SU-DHL-6 (cell line): ENCODE measurements around the gene PLIN1.

Source experiments
- H2AFZ ChIP-seq: fragments of 200-600 bp; sonication (generic); 2 replicates; pipeline ENCODE4 v1.6.1; 2014; ENCODE audit warnings: low read depth, mild to moderate bottlenecking, moderate library complexity, mixed read lengths, antibody characterized with exemption, low read length; ENCODE audit not compliant: severe bottlenecking
- H3F3A ChIP-seq: fragments of 200-600 bp; shearing (Covaris generic); 2 replicates; pipeline ENCODE4 v1.6.0; 2016; ENCODE audit warnings: antibody characterized with exemption, mild to moderate bottlenecking; ENCODE audit not compliant: insufficient read depth
- H3K27ac ChIP-seq: fragments of 200-600 bp; sonication (generic); 2 replicates; pipeline ENCODE4 v1.5.1; 2016; ENCODE audit warnings: low read depth, mild to moderate bottlenecking, low read length, moderate library complexity, mixed read lengths
- H3K27me3 ChIP-seq: fragments of 200-600 bp; sonication (generic), shearing (Covaris generic); 2 replicates; pipeline ENCODE4 v1.6.0; 2014; ENCODE audit warnings: mild to moderate bottlenecking, low read length
- H3K36me3 ChIP-seq: fragments of 200-600 bp; sonication (generic); 2 replicates; pipeline ENCODE4 v1.6.1; 2014; ENCODE audit warnings: mild to moderate bottlenecking, low read length, mixed read lengths
- H3K4me2 ChIP-seq: fragments of 300-600, 200-600 bp; shearing (Covaris generic), sonication (generic); 2 replicates; pipeline ENCODE4 v1.6.0; 2014; ENCODE audit warnings: low read length, low read depth, mild to moderate bottlenecking; ENCODE audit not compliant: poor library complexity, severe bottlenecking
- H3K4me3 ChIP-seq: fragments of 200-600 bp; sonication (generic); 2 replicates; pipeline ENCODE4 v1.5.1; 2014; ENCODE audit warnings: antibody characterized with exemption, low read length, mild to moderate bottlenecking, mixed read lengths; ENCODE audit not compliant: insufficient read depth, poor library complexity, severe bottlenecking
- H3K79me2 ChIP-seq: fragments of 200-600 bp; sonication (generic); 2 replicates; pipeline ENCODE4 v1.6.1; 2014; ENCODE audit warnings: mild to moderate bottlenecking, low read length, moderate library complexity; ENCODE audit not compliant: insufficient read depth
- H3K9ac ChIP-seq: fragments of 200-600 bp; sonication (generic); 2 replicates; pipeline ENCODE4 v1.7.0; 2014; ENCODE audit warnings: mild to moderate bottlenecking, low read length
- H3K9me2 ChIP-seq: fragments of 200-600 bp; sonication (generic); replicated peaks from 2 replicates; pipeline ENCODE4 v1.6.1; 2014; ENCODE audit warnings: low read length; ENCODE audit not compliant: insufficient read depth
- H3K9me3 ChIP-seq: fragments of 200-600 bp; sonication (generic); 2 replicates; pipeline ENCODE4 v1.6.1; 2014; ENCODE audit warnings: low read length, mixed read lengths; ENCODE audit not compliant: insufficient read depth
- H4K20me1 ChIP-seq: fragments of 200-600 bp; sonication (generic); 2 replicates; pipeline ENCODE4 v1.6.1; 2014; ENCODE audit warnings: low read depth, mild to moderate bottlenecking, antibody characterized with exemption, low read length, moderate library complexity, mixed read lengths
- EZH2phosphoT487 ChIP-seq: fragments of 200-600 bp; sonication (generic), shearing (Covaris generic); conservative IDR thresholded peaks from 2 replicates; pipeline ENCODE4 v1.6.1; 2018; ENCODE audit warnings: mild to moderate bottlenecking, antibody characterized with exemption, low read length, moderate library complexity, mixed read lengths
- TF ChIP-seq, protein P1 (sequence below): fragments of 200-600 bp; sonication (generic); IDR thresholded peaks from one replicate; pipeline ENCODE4 v1.5.1; 2017; ENCODE audit warnings: antibody characterized with exemption, mild to moderate bottlenecking, low read length, moderate library complexity; ENCODE audit not compliant: insufficient read depth, poor library complexity, severe bottlenecking

Gene PLIN1

GRCh38 chr15:89669941-89670340, 9.2 kb downstream of the PLIN1 start:
- TF ChIP-seq EZH2phosphoT487 = no peak
- TF ChIP-seq, protein P1, sequence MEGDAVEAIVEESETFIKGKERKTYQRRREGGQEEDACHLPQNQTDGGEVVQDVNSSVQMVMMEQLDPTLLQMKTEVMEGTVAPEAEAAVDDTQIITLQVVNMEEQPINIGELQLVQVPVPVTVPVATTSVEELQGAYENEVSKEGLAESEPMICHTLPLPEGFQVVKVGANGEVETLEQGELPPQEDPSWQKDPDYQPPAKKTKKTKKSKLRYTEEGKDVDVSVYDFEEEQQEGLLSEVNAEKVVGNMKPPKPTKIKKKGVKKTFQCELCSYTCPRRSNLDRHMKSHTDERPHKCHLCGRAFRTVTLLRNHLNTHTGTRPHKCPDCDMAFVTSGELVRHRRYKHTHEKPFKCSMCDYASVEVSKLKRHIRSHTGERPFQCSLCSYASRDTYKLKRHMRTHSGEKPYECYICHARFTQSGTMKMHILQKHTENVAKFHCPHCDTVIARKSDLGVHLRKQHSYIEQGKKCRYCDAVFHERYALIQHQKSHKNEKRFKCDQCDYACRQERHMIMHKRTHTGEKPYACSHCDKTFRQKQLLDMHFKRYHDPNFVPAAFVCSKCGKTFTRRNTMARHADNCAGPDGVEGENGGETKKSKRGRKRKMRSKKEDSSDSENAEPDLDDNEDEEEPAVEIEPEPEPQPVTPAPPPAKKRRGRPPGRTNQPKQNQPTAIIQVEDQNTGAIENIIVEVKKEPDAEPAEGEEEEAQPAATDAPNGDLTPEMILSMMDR = no peak
- Histone ChIP-seq H3K9me3 (no peaks in the 10 kb centered on the region), H3K9ac (no peak overlapping the region), H2AFZ (no peak overlapping the region), H3K27ac (no peak overlapping the region), H3K79me2 (no peaks in the 10 kb centered on the region), H3K9me2 (no peaks in the 10 kb centered on the region), H4K20me1 (no peaks in the 10 kb centered on the region), H3K27me3 (0 out of 2 replicates have a peak, but pooled peaks cover under 1% of the 10 kb centered on the region), H3K36me3 (no peaks in the 10 kb centered on the region), H3K4me3 (no peak overlapping the region), H3F3A (no peaks in the 10 kb centered on the region), H3K4me2 (no peak overlapping the region)

DNA sequence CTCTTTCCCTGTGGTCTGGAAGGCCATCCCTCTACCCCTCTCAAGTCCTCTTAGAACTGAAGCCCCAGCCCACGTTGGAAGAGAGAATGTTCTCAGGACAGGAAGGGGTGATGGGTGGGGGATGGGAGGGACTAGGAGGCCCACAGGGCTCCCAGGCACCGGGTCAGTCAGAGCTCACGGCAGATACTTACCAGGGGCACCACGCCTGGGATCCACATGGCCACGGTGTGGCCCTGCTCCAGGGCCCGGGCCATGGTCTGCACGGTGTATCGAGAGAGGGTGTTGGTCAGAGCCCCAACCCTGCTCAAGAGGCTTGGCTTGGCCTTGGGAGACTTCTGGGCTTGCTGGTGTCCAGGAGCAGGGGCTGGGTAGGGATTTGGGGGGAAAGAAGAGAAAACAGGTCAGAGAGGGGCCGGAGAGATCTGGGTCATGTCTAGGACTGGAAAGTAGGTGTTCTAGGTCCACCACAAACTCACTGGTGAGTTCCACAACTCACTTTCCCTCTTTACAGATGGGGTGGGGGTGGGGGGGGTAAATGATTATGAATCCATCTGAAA, 9.8 kb downstream of the PLIN1 start:
- Histone ChIP-seq H3K4me2 (no peak overlapping the region), H3F3A (no peaks in the 10 kb centered on the region), H3K9me3 (no peaks in the 10 kb centered on the region), H3K9me2 (no peaks in the 10 kb centered on the region), H3K4me3 (no peak overlapping the region), H3K27me3 (no peaks in the 10 kb centered on the region), H3K9ac (no peak overlapping the region), H3K36me3 (no peaks in the 10 kb centered on the region), H4K20me1 (no peaks in the 10 kb centered on the region), H2AFZ (no peak overlapping the region), H3K27ac (no peak overlapping the region), H3K79me2 (no peaks in the 10 kb centered on the region)
- TF ChIP-seq, protein P1 = no peak
- no peak for TF ChIP-seq EZH2phosphoT487

GRCh38 chr15:89668171-89668570, 11.0 kb downstream of the PLIN1 start:
- TF ChIP-seq, protein P1 = no peak
- no peak for TF ChIP-seq EZH2phosphoT487
- no peak overlapping the region for H3K27ac ChIP-seq

More at GRCh38 chr15:89668171-89668570, 11.0 kb downstream of the PLIN1 start:
- H3K4me2 ChIP-seq = no peak overlapping the region
- no peaks in the 10 kb centered on the region for H3K36me3 ChIP-seq
- no peak overlapping the region for H3K9ac ChIP-seq
- H3K9me2 ChIP-seq = no peaks in the 10 kb centered on the region
- no peak overlapping the region for H3K4me3 ChIP-seq
- H3K79me2 ChIP-seq = no peaks in the 10 kb centered on the region
- H3F3A ChIP-seq = no peaks in the 10 kb centered on the region
- no peaks in the 10 kb centered on the region for H3K27me3 ChIP-seq
- no peak overlapping the region for H2AFZ ChIP-seq
- no peaks in the 10 kb centered on the region for H4K20me1 ChIP-seq
- H3K9me3 ChIP-seq = no peaks in the 10 kb centered on the region
